GM13977 (cell line): ENCODE measurements around the gene COL6A5.

ENCODE experiments used
- DNase-seq: peaks from one replicate; pipeline ENCODE4 v3.0.0; 2012; ENCODE audit warnings: low spot score
- CTCF ChIP-seq: IDR thresholded peaks from 2 replicates; pipeline ENCODE4 v1.5.1; 2012; ENCODE audit warnings: mild to moderate bottlenecking, control low read depth; ENCODE audit not compliant: insufficient read depth; ENCODE audit errors: extremely low read depth, missing control alignments
- in situ Hi-C: fragments of 300-500 bp; cut with MboI; formaldehyde crosslinking; loops from one replicate; pipeline ENCODE4 v1.12.0; 2022; ENCODE audit warnings: low sequenced_read_pairs, low pct_unique_long_range_greater_than_20kb, mixed read lengths, inconsistent platforms; ENCODE audit not compliant: unreplicated experiment

The COL6A5 gene

GRCh38 chr3:130457671-130458070, 112.2 kb downstream of the COL6A5 start:
- no peak for TF ChIP-seq CTCF
- no peak for DNase-seq
- in situ Hi-C loops: no loop called here

GRCh38 chr3:130459944-130460343, 114.5 kb downstream of the COL6A5 start:
- in situ Hi-C loops: no loop called here
- no peak for DNase-seq
- TF ChIP-seq CTCF: no peak

GRCh38 chr3:130462089-130462488, 116.6 kb downstream of the COL6A5 start:
- no peak for TF ChIP-seq CTCF
- in situ Hi-C loops: no loop called here
- no peak for DNase-seq

GRCh38 chr3:130463221-130463620, 117.7 kb downstream of the COL6A5 start:
- no peak for DNase-seq
- in situ Hi-C loops: no loop called here
- TF ChIP-seq CTCF: no peak

GRCh38 chr3:130465521-130465920, 120.0 kb downstream of the COL6A5 start:
- no peak for TF ChIP-seq CTCF
- in situ Hi-C loops: no loop called here
- DNase-seq: no peak

- no peak for DNase-seq
- in situ Hi-C loops: no loop called here
- TF ChIP-seq CTCF: no peak
Observed at GRCh38 chr3:130468311-130468710, 122.8 kb downstream of the COL6A5 start.

GRCh38 chr3:130470126-130470525, 124.7 kb downstream of the COL6A5 start:
- DNase-seq: no peak
- in situ Hi-C loops: no loop called here
- no peak for TF ChIP-seq CTCF
